HG02973 (cell line): Measurements from ENCODE around the gene TSPAN32.

Source experiments
- ATAC-seq: cut with Tn5 transposase; IDR thresholded peaks from one replicate; pipeline ENCODE4 v1.9.1; 2021; ENCODE audit warnings: moderate library complexity; ENCODE audit not compliant: unreplicated experiment

TSPAN32 gene

GRCh38 chr11:2302896-2303626 lies 1.2 kb downstream of the TSPAN32 start:
- no peak for ATAC-seq

GRCh38 chr11:2303627-2304505 lies 2.1 kb downstream of the TSPAN32 start:
- ATAC-seq: no peak

- no peak for ATAC-seq
Observed at GRCh38 chr11:2304506-2305139, 2.8 kb downstream of the TSPAN32 start.

GRCh38 chr11:2305140-2305778 lies 3.4 kb downstream of the TSPAN32 start:
- ATAC-seq: no peak

- no peak for ATAC-seq
Observed at GRCh38 chr11:2305788-2306451, 4.1 kb downstream of the TSPAN32 start.

GRCh38 chr11:2306452-2306823 lies 4.6 kb downstream of the TSPAN32 start:
- no peak for ATAC-seq

- no peak for ATAC-seq
Observed at GRCh38 chr11:2306877-2307500, 5.2 kb downstream of the TSPAN32 start.

GRCh38 chr11:2307501-2308331 lies 5.9 kb downstream of the TSPAN32 start:
- ATAC-seq: no peak

GRCh38 chr11:2308713-2309112 lies 6.9 kb downstream of the TSPAN32 start:
- ATAC-seq: no peak

- no peak for ATAC-seq
Observed at GRCh38 chr11:2309251-2310072, 7.6 kb downstream of the TSPAN32 start.

GRCh38 chr11:2310073-2310785 lies 8.4 kb downstream of the TSPAN32 start:
- ATAC-seq: no peak

- no peak for ATAC-seq
Observed at GRCh38 chr11:2310786-2311352, 9.1 kb downstream of the TSPAN32 start.

GRCh38 chr11:2311353-2312133 lies 9.7 kb downstream of the TSPAN32 start:
- no peak for ATAC-seq

GRCh38 chr11:2312232-2313042 lies 10.6 kb downstream of the TSPAN32 start:
- ATAC-seq: no peak

GRCh38 chr11:2313051-2313951 lies 11.5 kb downstream of the TSPAN32 start:
- ATAC-seq: no peak
